ENCODE results near the gene HYAL2.

The HYAL2 gene

GRCh38 chr3:50325113-50325480 is 2.6 kb upstream of the HYAL2 start:
- Histone ChIP-seq H4K5ac (ENCODE audit: low read length) (no peak overlapping the region), H3K56ac (ENCODE audit: low read length) (no peak overlapping the region), H2AK5ac (ENCODE audit: low read length) (no peak overlapping the region), H2BK120ac (ENCODE audit: low read depth, low read length) (no peak overlapping the region), H3K27me3 (ENCODE audit: insufficient read depth, low read length, poor library complexity) (no peaks in the 10 kb centered on the region), H4K8ac (ENCODE audit: low read depth, low read length) (no peak overlapping the region), H3K23ac (ENCODE audit: low read length) (no peak overlapping the region), H3K9ac (ENCODE audit: low read length) (no peak overlapping the region), H3K4me3 (ENCODE audit: low read length) (no peak overlapping the region), H3K79me2 (ENCODE audit: control insufficient read depth, insufficient read depth, low read length) (peaks cover 19% of the 10 kb centered on the region), H3K4me2 (ENCODE audit: low read length) (no peak overlapping the region), H3K18ac (ENCODE audit: low read length) (no peak overlapping the region), H3K4ac (ENCODE audit: low read depth, low read length) (no peak overlapping the region), H3K27ac (ENCODE audit: low read depth, low read length) (no peak overlapping the region), H2BK15ac (replicated peaks; ENCODE audit: low read depth) (no peak overlapping the region), H3K79me1 (ENCODE audit: low read length) (peaks cover 12% of the 10 kb centered on the region), H3K4me1 (ENCODE audit: control insufficient read depth, low read depth, low read length) (peaks cover 11% of the 10 kb centered on the region), H3K36me3 (ENCODE audit: control insufficient read depth, insufficient read depth, low read length) (peaks cover 6% of the 10 kb centered on the region), H2BK5ac (ENCODE audit: low read length) (no peak overlapping the region)
- no peak for DNase-seq
- WGBS (ENCODE audit: extremely low coverage, insufficient coverage, low lambda C conversion rate), result no CpG with 5 or more reads among the region's 2 CpGs

- Histone ChIP-seq H3K79me1 (ENCODE audit: low read length) (peaks cover 18% of the 10 kb centered on the region), H2BK120ac (ENCODE audit: low read depth, low read length) (no peak overlapping the region), H3K27me3 (ENCODE audit: insufficient read depth, low read length, poor library complexity) (no peaks in the 10 kb centered on the region), H3K27ac (ENCODE audit: low read depth, low read length) (no peak overlapping the region), H3K36me3 (ENCODE audit: control insufficient read depth, insufficient read depth, low read length) (peaks cover 8% of the 10 kb centered on the region), H3K4me1 (ENCODE audit: control insufficient read depth, low read depth, low read length) (peaks cover 14% of the 10 kb centered on the region), H3K18ac (ENCODE audit: low read length) (no peak overlapping the region), H3K23ac (ENCODE audit: low read length) (no peak overlapping the region), H3K4me2 (ENCODE audit: low read length) (no peak overlapping the region), H3K4me3 (ENCODE audit: low read length) (no peak overlapping the region), H3K56ac (ENCODE audit: low read length) (peak overlapping the region; percentile 35), H3K79me2 (ENCODE audit: control insufficient read depth, insufficient read depth, low read length) (peaks cover 24% of the 10 kb centered on the region), H2BK15ac (replicated peaks; ENCODE audit: low read depth) (no peak overlapping the region), H2AK5ac (ENCODE audit: low read length) (peak overlapping the region; percentile 20), H3K9ac (ENCODE audit: low read length) (peak overlapping the region; percentile 2), H3K4ac (ENCODE audit: low read depth, low read length) (no peak overlapping the region), H4K8ac (ENCODE audit: low read depth, low read length) (no peak overlapping the region), H2BK5ac (ENCODE audit: low read length) (no peak overlapping the region), H4K5ac (ENCODE audit: low read length) (no peak overlapping the region)
- no CpG with 5 or more reads among the region's 4 CpGs for WGBS (ENCODE audit: extremely low coverage, insufficient coverage, low lambda C conversion rate)
- DNase-seq, result peak; percentile 93
Measured at GRCh38 chr3:50324351-50325112, 2.0 kb upstream of the HYAL2 start.

GRCh38 chr3:50323614-50324199 is 1.2 kb upstream of the HYAL2 start:
- Histone ChIP-seq H3K9ac (ENCODE audit: low read length) (peak overlapping the region; percentile 3), H3K4ac (ENCODE audit: low read depth, low read length) (no peak overlapping the region), H3K18ac (ENCODE audit: low read length) (no peak overlapping the region), H2BK15ac (replicated peaks; ENCODE audit: low read depth) (no peak overlapping the region), H2AK5ac (ENCODE audit: low read length) (no peak overlapping the region), H3K79me2 (ENCODE audit: control insufficient read depth, insufficient read depth, low read length) (peaks cover 32% of the 10 kb centered on the region), H3K27ac (ENCODE audit: low read depth, low read length) (no peak overlapping the region), H3K23ac (ENCODE audit: low read length) (no peak overlapping the region), H2BK120ac (ENCODE audit: low read depth, low read length) (no peak overlapping the region), H3K4me2 (ENCODE audit: low read length) (no peak overlapping the region), H3K79me1 (ENCODE audit: low read length) (peaks cover 23% of the 10 kb centered on the region), H2BK5ac (ENCODE audit: low read length) (no peak overlapping the region), H3K36me3 (ENCODE audit: control insufficient read depth, insufficient read depth, low read length) (peaks cover 9% of the 10 kb centered on the region), H3K4me3 (ENCODE audit: low read length) (no peak overlapping the region), H3K4me1 (ENCODE audit: control insufficient read depth, low read depth, low read length) (peaks cover 14% of the 10 kb centered on the region), H4K8ac (ENCODE audit: low read depth, low read length) (no peak overlapping the region), H4K5ac (ENCODE audit: low read length) (no peak overlapping the region), H3K56ac (ENCODE audit: low read length) (peak overlapping the region; percentile 96), H3K27me3 (ENCODE audit: insufficient read depth, low read length, poor library complexity) (no peaks in the 10 kb centered on the region)
- DNase-seq, result no peak
- WGBS (ENCODE audit: extremely low coverage, insufficient coverage, low lambda C conversion rate), result no CpG with 5 or more reads among the region's 5 CpGs

- H3K27me3 ChIP-seq (ENCODE audit: insufficient read depth, low read length, poor library complexity), result no peaks in the 10 kb centered on the region
- no peak overlapping the region for H3K4ac ChIP-seq (ENCODE audit: low read depth, low read length)
- H3K4me2 ChIP-seq (ENCODE audit: low read length), result no peak overlapping the region
- WGBS (ENCODE audit: extremely low coverage, insufficient coverage, low lambda C conversion rate), result no CpG with 5 or more reads among the region's 4 CpGs
- no peak overlapping the region for H2BK15ac ChIP-seq (replicated peaks; ENCODE audit: low read depth)
- no peak overlapping the region for H2BK120ac ChIP-seq (ENCODE audit: low read depth, low read length)
- no peak overlapping the region for H3K27ac ChIP-seq (ENCODE audit: low read depth, low read length)
- no peak overlapping the region for H3K18ac ChIP-seq (ENCODE audit: low read length)
- no peak overlapping the region for H4K8ac ChIP-seq (ENCODE audit: low read depth, low read length)
- H3K23ac ChIP-seq (ENCODE audit: low read length), result no peak overlapping the region
- H4K5ac ChIP-seq (ENCODE audit: low read length), result no peak overlapping the region
- H3K56ac ChIP-seq (ENCODE audit: low read length), result peak overlapping the region; percentile 96
- H3K9ac ChIP-seq (ENCODE audit: low read length), result peak overlapping the region; percentile 97
- H2AK5ac ChIP-seq (ENCODE audit: low read length), result no peak overlapping the region
- peaks cover 26% of the 10 kb centered on the region for H3K79me1 ChIP-seq (ENCODE audit: low read length)
- H3K4me3 ChIP-seq (ENCODE audit: low read length), result no peak overlapping the region
- peaks cover 36% of the 10 kb centered on the region for H3K79me2 ChIP-seq (ENCODE audit: control insufficient read depth, insufficient read depth, low read length)
- H3K36me3 ChIP-seq (ENCODE audit: control insufficient read depth, insufficient read depth, low read length), result peaks cover 11% of the 10 kb centered on the region
- peaks cover 14% of the 10 kb centered on the region for H3K4me1 ChIP-seq (ENCODE audit: control insufficient read depth, low read depth, low read length)
- peak overlapping the region; percentile 35 for H2BK5ac ChIP-seq (ENCODE audit: low read length)
- no peak for DNase-seq
Measured at GRCh38 chr3:50323092-50323600, 601 bp upstream of the HYAL2 start.

GRCh38 chr3:50322115-50322385 is 495 bp downstream of the HYAL2 start:
- peak overlapping the region; percentile 76 for H3K27ac ChIP-seq (ENCODE audit: low read depth, low read length)
- no peak overlapping the region for H2BK15ac ChIP-seq (replicated peaks; ENCODE audit: low read depth)
- H2AK5ac ChIP-seq (ENCODE audit: low read length), result peak overlapping the region; percentile 92
- H3K9ac ChIP-seq (ENCODE audit: low read length), result peak overlapping the region; percentile 97
- DNase-seq, result no peak
- H3K23ac ChIP-seq (ENCODE audit: low read length), result peak overlapping the region; percentile 53
- peak overlapping the region; percentile 96 for H3K56ac ChIP-seq (ENCODE audit: low read length)
- peaks cover 27% of the 10 kb centered on the region for H3K79me1 ChIP-seq (ENCODE audit: low read length)
- peaks cover 13% of the 10 kb centered on the region for H3K36me3 ChIP-seq (ENCODE audit: control insufficient read depth, insufficient read depth, low read length)
- peak overlapping the region; percentile 86 for H3K18ac ChIP-seq (ENCODE audit: low read length)
- H3K4me2 ChIP-seq (ENCODE audit: low read length), result peak overlapping the region; percentile 94
- no peak overlapping the region for H4K8ac ChIP-seq (ENCODE audit: low read depth, low read length)
- peak overlapping the region; percentile 70 for H3K4ac ChIP-seq (ENCODE audit: low read depth, low read length)
- peaks cover 29% of the 10 kb centered on the region for H3K79me2 ChIP-seq (ENCODE audit: control insufficient read depth, insufficient read depth, low read length)
- peak overlapping the region; percentile 55 for H2BK120ac ChIP-seq (ENCODE audit: low read depth, low read length)
- peak overlapping the region; percentile 65 for H3K4me3 ChIP-seq (ENCODE audit: low read length)
- no peaks in the 10 kb centered on the region for H3K27me3 ChIP-seq (ENCODE audit: insufficient read depth, low read length, poor library complexity)
- peaks cover 14% of the 10 kb centered on the region for H3K4me1 ChIP-seq (ENCODE audit: control insufficient read depth, low read depth, low read length)
- WGBS (ENCODE audit: extremely low coverage, insufficient coverage, low lambda C conversion rate), result no CpG with 5 or more reads among the region's 14 CpGs
- peak overlapping the region; percentile 83 for H2BK5ac ChIP-seq (ENCODE audit: low read length)
- peak overlapping the region; percentile 73 for H4K5ac ChIP-seq (ENCODE audit: low read length)
